ENCODE data around the gene LBH. TPM values are rescaled to one million over a fixed set of nuclear protein-coding genes. Genes with fewer than 3 reads are reported as not detected.

The LBH gene
- total and polyA plus RNA-seq, 2 donors (not counting 3 experiments of a cell fraction or from before 2014, with no cell fraction given): 5.3 to 5.5 TPM

DNA sequence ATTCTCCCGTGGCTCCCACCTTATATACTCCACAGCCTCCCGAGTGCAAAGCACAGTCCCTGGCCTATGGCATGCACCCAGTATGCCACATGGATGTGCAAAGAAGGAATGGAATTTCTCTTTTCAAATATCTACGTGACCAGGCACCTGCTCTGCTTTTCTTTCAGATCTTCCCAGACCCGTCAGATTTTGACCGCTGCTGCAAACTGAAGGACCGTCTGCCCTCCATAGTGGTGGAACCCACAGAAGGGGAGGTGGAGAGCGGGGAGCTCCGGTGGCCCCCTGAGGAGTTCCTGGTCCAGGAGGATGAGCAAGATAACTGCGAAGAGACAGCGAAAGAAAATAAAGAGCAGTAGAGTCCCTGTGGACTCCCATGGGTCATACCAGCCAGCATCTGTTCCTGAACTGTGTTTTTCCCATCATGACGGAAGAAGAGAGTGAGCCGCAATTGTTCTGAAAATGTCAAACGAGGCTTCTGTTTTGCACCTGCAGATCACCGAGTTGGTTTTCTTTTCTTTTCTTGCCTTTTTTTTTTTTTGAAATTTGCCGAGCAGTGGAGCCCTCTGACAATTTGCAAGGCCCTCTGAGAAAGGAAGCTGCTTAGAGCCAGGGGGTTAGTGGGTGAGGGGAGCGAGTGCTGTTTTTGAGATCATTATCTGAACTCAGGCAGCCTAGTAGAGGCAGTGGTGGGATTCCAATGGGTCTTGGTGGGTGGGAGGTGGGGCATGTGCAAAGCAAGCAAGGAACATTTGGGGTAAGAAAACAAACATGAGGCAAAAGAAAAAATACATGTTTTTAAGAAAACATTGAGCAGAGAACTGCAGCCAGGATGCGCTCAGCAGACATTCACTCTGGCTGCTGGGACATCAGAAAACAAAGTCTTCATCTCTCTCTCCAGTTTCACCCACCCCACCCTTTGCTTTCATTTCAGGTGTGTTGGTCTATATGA is 26.2 kb downstream of the LBH start:
- no peak for FAIRE-seq
- no TSS peak for BruUV-seq (replicated peaks)
- H3K27me3 ChIP-seq (ENCODE audit: control insufficient read depth in 2 of 2, insufficient read depth in 2 of 2, low read length in 2 of 2): no peaks in the 10 kb centered on the region
- H3K9me3 ChIP-seq (replicated peaks; ENCODE audit: control insufficient read depth, insufficient read depth, low read length): no peaks in the 10 kb centered on the region
- ChIA-PET POLR2A (no interaction called here), CTCF (interaction anchor here (1.3 to 1.7 kb wide), 2 partner anchors 18 to 93 kb away, joined by 3 to 4 read pairs; no protein-coding TSS in a partner anchor)
- intact Hi-C loops (cut with micrococcal nuclease) (no loop called here), dilution Hi-C loops (cut with MboI; ENCODE audit: extremely low pct_ligation_motif_present, low sequenced_read_pairs) (no loop called here)
- no peaks in the 10 kb centered on the region for H3K36me3 ChIP-seq (ENCODE audit: control insufficient read depth in 2 of 2, extremely low read depth in 1 of 2, insufficient read depth in 2 of 2, low read length in 2 of 2)
- H3K4me2 ChIP-seq (ENCODE audit: insufficient read depth, low read length): no peak overlapping the region
- H3K27ac ChIP-seq (ENCODE audit: insufficient read depth, low read depth, low read length): no peak overlapping the region
- no peak overlapping the region for H3K9ac ChIP-seq (replicated peaks; ENCODE audit: extremely low read depth, insufficient read depth, low read length)
- no peak overlapping the region for H3K4me3 ChIP-seq (replicated peaks in 1 of 3; ENCODE audit: insufficient read depth in 1 of 3, low read depth in 1 of 3, low read length in 3 of 3)
- no peak overlapping the region for H2AFZ ChIP-seq (ENCODE audit: low read depth, low read length)
- no peaks in the 10 kb centered on the region for H3K79me2 ChIP-seq (ENCODE audit: control insufficient read depth, insufficient read depth, low read length)
- H3K9me1 ChIP-seq (replicated peaks; ENCODE audit: control insufficient read depth, extremely low read depth, insufficient read depth, low read length): no peaks in the 10 kb centered on the region
- TF ChIP-seq MYC (IDR thresholded peaks at IDR 0.05; ENCODE audit: low read depth, low read length) (no peak), GATA2 (IDR thresholded peaks at IDR 0.05; ENCODE audit: insufficient read depth, insufficient read length, low read depth, low read length) (no peak), POLR2AphosphoS5 (IDR thresholded peaks at IDR 0.05; ENCODE audit: insufficient read depth, low read depth, low read length) (no peak), CTCF (IDR thresholded peaks at IDR 0.05; ENCODE audit: extremely low read depth in 1 of 2, insufficient read depth in 1 of 2, low read depth in 1 of 2, low read length in 2 of 2) (no peak), FOS (IDR thresholded peaks at IDR 0.05; ENCODE audit: borderline replicate concordance, insufficient read depth, low read length) (no peak), POLR2A (IDR thresholded peaks at IDR 0.05; ENCODE audit: low read depth, low read length) (no peak), EZH2 (IDR thresholded peaks at IDR 0.05; ENCODE audit: borderline replicate concordance, low read depth, low read length, severe bottlenecking) (no peak), JUN (IDR thresholded peaks at IDR 0.05; ENCODE audit: borderline replicate concordance, insufficient read depth, insufficient read length, low read depth) (no peak)
- TF ChIP-seq, protein P1, sequence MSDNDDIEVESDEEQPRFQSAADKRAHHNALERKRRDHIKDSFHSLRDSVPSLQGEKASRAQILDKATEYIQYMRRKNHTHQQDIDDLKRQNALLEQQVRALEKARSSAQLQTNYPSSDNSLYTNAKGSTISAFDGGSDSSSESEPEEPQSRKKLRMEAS (IDR thresholded peaks at IDR 0.05; ENCODE audit: insufficient read depth, insufficient read length): no peak
- no peaks in the 10 kb centered on the region for H4K20me1 ChIP-seq (replicated peaks; ENCODE audit: control insufficient read depth, extremely low read depth, insufficient read depth, low read length)
- no peak for DNase-seq (ENCODE audit: low read depth, low spot score)
- peaks cover 13% of the 10 kb centered on the region for H3K4me1 ChIP-seq (ENCODE audit: control insufficient read depth, extremely low read depth, insufficient read depth, low read length)

Measured in endothelial cell of umbilical vein (primary cell).